ENCODE results near the gene ZNF280B. TPM values are rescaled to one million over a fixed set of nuclear protein-coding genes. Genes with fewer than 3 reads are reported as not detected.

ZNF280B gene
- total and polyA plus RNA-seq, 2 experiments from 2014 or later = 5.5 to 6.7 TPM

- TF ChIP-seq, protein P1, sequence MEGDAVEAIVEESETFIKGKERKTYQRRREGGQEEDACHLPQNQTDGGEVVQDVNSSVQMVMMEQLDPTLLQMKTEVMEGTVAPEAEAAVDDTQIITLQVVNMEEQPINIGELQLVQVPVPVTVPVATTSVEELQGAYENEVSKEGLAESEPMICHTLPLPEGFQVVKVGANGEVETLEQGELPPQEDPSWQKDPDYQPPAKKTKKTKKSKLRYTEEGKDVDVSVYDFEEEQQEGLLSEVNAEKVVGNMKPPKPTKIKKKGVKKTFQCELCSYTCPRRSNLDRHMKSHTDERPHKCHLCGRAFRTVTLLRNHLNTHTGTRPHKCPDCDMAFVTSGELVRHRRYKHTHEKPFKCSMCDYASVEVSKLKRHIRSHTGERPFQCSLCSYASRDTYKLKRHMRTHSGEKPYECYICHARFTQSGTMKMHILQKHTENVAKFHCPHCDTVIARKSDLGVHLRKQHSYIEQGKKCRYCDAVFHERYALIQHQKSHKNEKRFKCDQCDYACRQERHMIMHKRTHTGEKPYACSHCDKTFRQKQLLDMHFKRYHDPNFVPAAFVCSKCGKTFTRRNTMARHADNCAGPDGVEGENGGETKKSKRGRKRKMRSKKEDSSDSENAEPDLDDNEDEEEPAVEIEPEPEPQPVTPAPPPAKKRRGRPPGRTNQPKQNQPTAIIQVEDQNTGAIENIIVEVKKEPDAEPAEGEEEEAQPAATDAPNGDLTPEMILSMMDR (conservative IDR thresholded peaks at IDR 0.05; ENCODE audit: low read depth in 2 of 2) = no peak
- no peak for TF ChIP-seq POLR2AphosphoS5 (IDR thresholded peaks at IDR 0.05; ENCODE audit: low read depth)
- no peak for TF ChIP-seq EZH2 (IDR thresholded peaks at IDR 0.05; ENCODE audit: low read depth, unreplicated experiment)
- no peak for TF ChIP-seq ZNF114 (CRISPR knock-in tag; IDR thresholded peaks at IDR 0.05)
- TF ChIP-seq EZH2phosphoT487 (IDR thresholded peaks at IDR 0.05; ENCODE audit: unreplicated experiment) = no peak
- TF ChIP-seq ZNF331 (CRISPR knock-in tag; IDR thresholded peaks at IDR 0.05; ENCODE audit: low read depth) = no peak
- no peak for TF ChIP-seq REST (IDR thresholded peaks at IDR 0.05; ENCODE audit: unreplicated experiment)
- no peak for TF ChIP-seq STAT1 (IDR thresholded peaks at IDR 0.05; ENCODE audit: unreplicated experiment)
- TF ChIP-seq, protein P2, sequence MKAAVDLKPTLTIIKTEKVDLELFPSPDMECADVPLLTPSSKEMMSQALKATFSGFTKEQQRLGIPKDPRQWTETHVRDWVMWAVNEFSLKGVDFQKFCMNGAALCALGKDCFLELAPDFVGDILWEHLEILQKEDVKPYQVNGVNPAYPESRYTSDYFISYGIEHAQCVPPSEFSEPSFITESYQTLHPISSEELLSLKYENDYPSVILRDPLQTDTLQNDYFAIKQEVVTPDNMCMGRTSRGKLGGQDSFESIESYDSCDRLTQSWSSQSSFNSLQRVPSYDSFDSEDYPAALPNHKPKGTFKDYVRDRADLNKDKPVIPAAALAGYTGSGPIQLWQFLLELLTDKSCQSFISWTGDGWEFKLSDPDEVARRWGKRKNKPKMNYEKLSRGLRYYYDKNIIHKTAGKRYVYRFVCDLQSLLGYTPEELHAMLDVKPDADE (IDR thresholded peaks at IDR 0.05) = no peak
Measured at GRCh38 chr22:22554587-22555284, 46.2 kb upstream of the ZNF280B start (continued).

DNA sequence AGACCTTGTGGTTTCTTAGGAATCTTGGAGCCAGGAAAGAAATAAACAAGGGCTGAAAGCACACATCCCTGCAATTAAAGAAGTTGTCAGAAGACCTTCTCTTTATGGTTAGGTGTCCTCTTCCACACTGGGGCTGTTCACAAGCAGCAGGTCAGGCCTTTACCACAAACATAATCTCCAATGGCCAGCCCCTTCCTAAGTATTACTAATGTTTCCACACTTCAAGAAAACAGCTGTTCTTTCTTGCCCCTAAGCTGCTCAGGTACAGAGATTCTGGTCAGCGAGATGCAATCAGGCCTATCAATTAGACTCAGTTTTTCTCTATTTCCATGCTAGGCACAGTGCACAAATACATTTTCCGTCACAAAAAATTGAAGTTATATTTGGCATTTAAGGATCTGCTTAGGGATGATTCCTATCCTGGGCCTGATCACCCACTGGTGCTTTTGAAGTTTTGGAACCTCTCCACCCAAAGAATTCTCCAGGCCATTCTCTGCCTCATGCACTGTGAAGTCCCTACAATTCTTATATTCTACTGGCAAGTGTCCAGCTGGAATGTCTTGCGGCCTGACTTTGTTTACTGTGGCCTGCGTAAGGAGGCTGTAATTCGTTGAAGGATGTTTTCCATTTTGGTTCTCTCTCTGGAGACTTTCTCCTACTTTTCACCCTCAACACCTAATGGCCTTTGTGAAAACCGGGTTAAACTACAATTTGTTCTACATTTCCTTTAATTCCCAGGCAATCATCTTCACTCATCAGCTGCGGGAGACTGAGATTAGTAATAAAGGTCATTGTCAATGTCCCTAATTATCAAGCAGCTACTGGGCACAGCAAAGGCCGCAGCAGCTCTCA is 45.4 kb upstream of the ZNF280B start:
- H3K4me1 Mint-ChIP-seq = no peaks in the 10 kb centered on the region; the same call in 2 of the 3 replicates
- H3K4me1 ChIP-seq (ENCODE audit: insufficient read depth) = no peaks in the 10 kb centered on the region
- H2AFZ ChIP-seq = no peak overlapping the region
- H4K20me1 ChIP-seq (replicated peaks; ENCODE audit: insufficient read depth) = no peaks in the 10 kb centered on the region; the same call in 1 of the 2 replicates
- peaks cover 75% of the 10 kb centered on the region for H3K27me3 Mint-ChIP-seq (ENCODE audit: insufficient read depth, low read depth, poor library complexity)
- H3K9me2 ChIP-seq (ENCODE audit: insufficient read depth) = no peaks in the 10 kb centered on the region
- H3K4me3 Mint-ChIP-seq = no peak overlapping the region
- no peaks in the 10 kb centered on the region for H3K36me3 ChIP-seq (ENCODE audit: insufficient read depth)
- no peak overlapping the region for H3K27ac Mint-ChIP-seq
- H3K27ac ChIP-seq (ENCODE audit: low read depth) = no peak overlapping the region
- H3K4me2 ChIP-seq = no peak overlapping the region
- no peaks in the 10 kb centered on the region for H3K79me2 ChIP-seq (replicated peaks; ENCODE audit: insufficient read depth)
- DNase-seq (ENCODE audit: low spot score) = no peak
- no peaks in the 10 kb centered on the region for H3F3A ChIP-seq (replicated peaks; ENCODE audit: low read depth)
- peaks cover 19% of the 10 kb centered on the region for H3K9me3 Mint-ChIP-seq
- no peak for ATAC-seq
- peaks cover 1% of the 10 kb centered on the region; the same call in 2 of the 3 replicates for H3K36me3 Mint-ChIP-seq (ENCODE audit: low read depth)
- no peak overlapping the region for H3K4me3 ChIP-seq
- H3K27me3 ChIP-seq (ENCODE audit: insufficient read depth) = peaks cover 83% of the 10 kb centered on the region
- TF ChIP-seq POLR2AphosphoS5 (IDR thresholded peaks at IDR 0.05; ENCODE audit: low read depth) = no peak
- TF ChIP-seq ZNF462 (CRISPR knock-in tag; IDR thresholded peaks at IDR 0.05) = no peak
- TF ChIP-seq ZNF114 (CRISPR knock-in tag; IDR thresholded peaks at IDR 0.05) = no peak

Data from GM23338 (cell line).